Measurements from ENCODE around the gene MPEG1. TPM values are rescaled to one million over a fixed set of nuclear protein-coding genes. Genes with fewer than 3 reads are reported as not detected.
A peak's percentile ranks its signal among the peaks of the same experiment; 100 is the strongest.

MPEG1 gene
- total and polyA plus RNA-seq, 2 of the 4 experiments (the other 2 are of a cell fraction) = not detected

DNA sequence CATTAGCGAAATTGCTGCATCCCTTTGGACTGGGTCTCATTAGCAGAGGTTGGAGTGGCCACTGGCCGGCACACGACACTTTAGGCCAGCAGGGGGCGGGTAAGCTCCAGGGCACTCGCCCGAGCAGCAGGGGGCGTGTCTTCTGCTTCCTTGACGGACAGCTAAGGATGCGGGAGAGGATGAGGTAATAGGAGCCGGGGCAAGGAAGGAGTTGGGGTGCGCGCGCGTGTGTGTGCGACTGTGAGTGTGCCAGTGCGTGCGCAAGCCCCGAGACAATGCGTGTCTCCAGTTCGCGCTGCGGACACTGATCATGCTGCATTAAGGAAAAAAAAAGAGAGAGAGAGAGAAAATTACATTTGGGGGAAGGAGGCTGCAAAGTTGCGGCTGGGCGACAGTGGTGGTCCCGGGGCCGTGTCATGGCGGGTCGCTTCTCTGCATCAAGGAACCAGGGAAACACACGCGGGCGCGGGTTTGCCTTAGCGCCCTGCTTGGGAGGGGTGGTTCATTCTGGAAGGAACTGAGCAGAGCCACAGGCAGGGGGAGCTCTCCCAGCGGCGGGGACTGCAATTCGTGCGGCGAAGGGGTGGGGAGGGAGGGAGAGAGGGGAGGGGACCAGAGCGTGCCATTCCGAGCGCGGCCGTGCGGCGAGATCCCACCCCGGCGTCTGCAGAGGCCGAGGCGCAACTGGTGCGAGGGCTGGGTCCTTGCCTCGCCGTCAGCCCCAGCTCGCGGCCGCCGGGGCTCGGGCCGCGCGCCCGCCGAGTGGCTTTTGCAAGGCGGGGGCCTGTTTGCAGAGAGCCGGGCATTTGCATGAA lies 41.0 kb downstream of the MPEG1 start, which contains the start of gene DTX4 (continued):
- TF ChIP-seq MAFK (IDR thresholded peaks at IDR 0.05; ENCODE audit: low read depth, low read length) (no peak), RCOR1 (IDR thresholded peaks at IDR 0.05; ENCODE audit: insufficient replicate concordance, low read length) (no peak), RAD21 (IDR thresholded peaks at IDR 0.05; ENCODE audit: low read length) (peak; percentile 96), FOS (IDR thresholded peaks at IDR 0.05; ENCODE audit: low read depth, low read length) (no peak)

GRCh38 chr11:59164028-59164427 lies 48.7 kb downstream of the MPEG1 start:
- no peak overlapping the region for H4K8ac ChIP-seq (ENCODE audit: low read depth in 2 of 2, low read length in 2 of 2)
- no peak for ATAC-seq (ENCODE audit: low read depth)
- H3K4me2 ChIP-seq (ENCODE audit: low read depth, low read length) = no peak overlapping the region
- H3K9me3 ChIP-seq (ENCODE audit: control insufficient read depth, insufficient read depth, low read length) = no peaks in the 10 kb centered on the region
- no peaks in the 10 kb centered on the region for H3K4me1 ChIP-seq (ENCODE audit: control insufficient read depth, insufficient read depth, low read length)
- H3K27me3 ChIP-seq (ENCODE audit: control insufficient read depth, insufficient read depth, low read length) = peaks cover 13% of the 10 kb centered on the region
- no peak overlapping the region for H3K56ac ChIP-seq (ENCODE audit: extremely low read depth, insufficient read depth, low read length)
- CTCF ChIA-PET = interaction anchor here (1.2 to 3.1 kb wide), 2 partner anchors 22 to 28 kb away, joined by 4 to 11 read pairs; partner anchors contain the start of gene FAM111A
- in situ Hi-C loops (cut with MboI; ENCODE audit: low sequenced_read_pairs) = no loop called here
- no peaks in the 10 kb centered on the region for H4K20me1 ChIP-seq (ENCODE audit: insufficient read depth, low read length)
- no peak overlapping the region for H2AK5ac ChIP-seq (ENCODE audit: low read depth, low read length)
- H3K4me3 ChIP-seq (ENCODE audit: insufficient read depth, low read depth, low read length) = no peak overlapping the region
- no peak overlapping the region for H2BK5ac ChIP-seq (ENCODE audit: low read depth, low read length, poor library complexity, severe bottlenecking)
- no peak overlapping the region for H2BK120ac ChIP-seq (ENCODE audit: low read depth, low read length)
- no peak overlapping the region for H4K5ac ChIP-seq (ENCODE audit: low read depth, low read length)
- no peak overlapping the region for H3K18ac ChIP-seq (ENCODE audit: low read depth, low read length)
- no peaks in the 10 kb centered on the region for H3K36me3 ChIP-seq (ENCODE audit: control insufficient read depth, insufficient read depth, low read length)
- POLR2A ChIA-PET (ENCODE audit: unreplicated experiment) = no interaction called here
- TF ChIP-seq RCOR1 (IDR thresholded peaks at IDR 0.05; ENCODE audit: insufficient replicate concordance, low read length) (no peak), POLR2A (IDR thresholded peaks at IDR 0.05; ENCODE audit: low read depth, low read length) (no peak), MAFK (IDR thresholded peaks at IDR 0.05; ENCODE audit: low read depth, low read length) (no peak), MXI1 (IDR thresholded peaks at IDR 0.05; ENCODE audit: borderline replicate concordance, low read depth, low read length) (no peak), FOS (IDR thresholded peaks at IDR 0.05; ENCODE audit: low read depth, low read length) (no peak), CHD1 (IDR thresholded peaks at IDR 0.05; ENCODE audit: low read depth, low read length) (no peak), NFE2L2 (IDR thresholded peaks at IDR 0.05; ENCODE audit: low read depth, low read length) (no peak), RAD21 (IDR thresholded peaks at IDR 0.05; ENCODE audit: low read length) (no peak), RFX5 (IDR thresholded peaks at IDR 0.05; ENCODE audit: low read depth, low read length) (no peak), CEBPB (IDR thresholded peaks at IDR 0.05; ENCODE audit: low read depth, low read length) (no peak)
- TF ChIP-seq, protein P1, sequence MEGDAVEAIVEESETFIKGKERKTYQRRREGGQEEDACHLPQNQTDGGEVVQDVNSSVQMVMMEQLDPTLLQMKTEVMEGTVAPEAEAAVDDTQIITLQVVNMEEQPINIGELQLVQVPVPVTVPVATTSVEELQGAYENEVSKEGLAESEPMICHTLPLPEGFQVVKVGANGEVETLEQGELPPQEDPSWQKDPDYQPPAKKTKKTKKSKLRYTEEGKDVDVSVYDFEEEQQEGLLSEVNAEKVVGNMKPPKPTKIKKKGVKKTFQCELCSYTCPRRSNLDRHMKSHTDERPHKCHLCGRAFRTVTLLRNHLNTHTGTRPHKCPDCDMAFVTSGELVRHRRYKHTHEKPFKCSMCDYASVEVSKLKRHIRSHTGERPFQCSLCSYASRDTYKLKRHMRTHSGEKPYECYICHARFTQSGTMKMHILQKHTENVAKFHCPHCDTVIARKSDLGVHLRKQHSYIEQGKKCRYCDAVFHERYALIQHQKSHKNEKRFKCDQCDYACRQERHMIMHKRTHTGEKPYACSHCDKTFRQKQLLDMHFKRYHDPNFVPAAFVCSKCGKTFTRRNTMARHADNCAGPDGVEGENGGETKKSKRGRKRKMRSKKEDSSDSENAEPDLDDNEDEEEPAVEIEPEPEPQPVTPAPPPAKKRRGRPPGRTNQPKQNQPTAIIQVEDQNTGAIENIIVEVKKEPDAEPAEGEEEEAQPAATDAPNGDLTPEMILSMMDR (conservative IDR thresholded peaks at IDR 0.05; ENCODE audit: low read depth, low read length) = no peak
- TF ChIP-seq, protein P2, sequence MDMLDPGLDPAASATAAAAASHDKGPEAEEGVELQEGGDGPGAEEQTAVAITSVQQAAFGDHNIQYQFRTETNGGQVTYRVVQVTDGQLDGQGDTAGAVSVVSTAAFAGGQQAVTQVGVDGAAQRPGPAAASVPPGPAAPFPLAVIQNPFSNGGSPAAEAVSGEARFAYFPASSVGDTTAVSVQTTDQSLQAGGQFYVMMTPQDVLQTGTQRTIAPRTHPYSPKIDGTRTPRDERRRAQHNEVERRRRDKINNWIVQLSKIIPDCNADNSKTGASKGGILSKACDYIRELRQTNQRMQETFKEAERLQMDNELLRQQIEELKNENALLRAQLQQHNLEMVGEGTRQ (IDR thresholded peaks at IDR 0.05; ENCODE audit: low read depth, low read length) = no peak
- H3K9me1 ChIP-seq (ENCODE audit: insufficient read depth, low read length) = no peaks in the 10 kb centered on the region
- BruUV-seq (replicated peaks) = no TSS peak
- H2AFZ ChIP-seq (replicated peaks; ENCODE audit: low read length, poor library complexity) = no peak overlapping the region
- WGBS, 2 experiments (ENCODE audit: extremely low coverage in 2 of 2, insufficient read length in 1 of 2) = 100% methylated on average over 1 of the region's 3 CpGs; no CpG with 5 or more reads in 1 of the 2 experiments
- H3K9ac ChIP-seq (ENCODE audit: low read depth, low read length) = no peak overlapping the region
- H3K27ac ChIP-seq (ENCODE audit: insufficient read depth, low read length) = no peak overlapping the region
- no peak for DNase-seq
- intact Hi-C loops (cut with micrococcal nuclease) = no loop called here
- H4K91ac ChIP-seq (ENCODE audit: insufficient read depth, low read depth, low read length) = no peak overlapping the region
- no peak overlapping the region for H2AK9ac ChIP-seq (replicated peaks; ENCODE audit: low read depth, low read length, poor library complexity)
- dilution Hi-C loops (cut with HindIII; ENCODE audit: low sequenced_read_pairs, unreplicated experiment) = no loop called here
- no peak overlapping the region for H2BK15ac ChIP-seq (ENCODE audit: low read depth, low read length)
- no peak overlapping the region for H3K4ac ChIP-seq (ENCODE audit: low read depth, low read length)
- H3K79me1 ChIP-seq (ENCODE audit: low read depth in 1 of 2, low read length in 2 of 2) = no peaks in the 10 kb centered on the region
- no peak overlapping the region for H3K23ac ChIP-seq (ENCODE audit: low read depth, low read length)
- H2BK20ac ChIP-seq (ENCODE audit: low read depth, low read length) = no peak overlapping the region
- no peak overlapping the region for H3K14ac ChIP-seq (replicated peaks; ENCODE audit: low read depth, low read length)
